NCI-H446 treated with DMSO at 0.1 percent for 48 hours (cell line): ENCODE results near the gene TIMM44.
"Not testable (repeated sequence)": the region's sequence is repeated elsewhere in the genome, so short reads cannot be mapped to it uniquely, and the experiment has no call there.

Source experiments
- DNase-seq: peaks from one replicate; lab custom pipeline; 2025; lab: John Stamatoyannopoulos, UW

TIMM44 gene

GRCh38 chr19:7925171-7925851 is 18.2 kb downstream of the TIMM44 start:
- DNase-seq, result peak; percentile 45

DNA sequence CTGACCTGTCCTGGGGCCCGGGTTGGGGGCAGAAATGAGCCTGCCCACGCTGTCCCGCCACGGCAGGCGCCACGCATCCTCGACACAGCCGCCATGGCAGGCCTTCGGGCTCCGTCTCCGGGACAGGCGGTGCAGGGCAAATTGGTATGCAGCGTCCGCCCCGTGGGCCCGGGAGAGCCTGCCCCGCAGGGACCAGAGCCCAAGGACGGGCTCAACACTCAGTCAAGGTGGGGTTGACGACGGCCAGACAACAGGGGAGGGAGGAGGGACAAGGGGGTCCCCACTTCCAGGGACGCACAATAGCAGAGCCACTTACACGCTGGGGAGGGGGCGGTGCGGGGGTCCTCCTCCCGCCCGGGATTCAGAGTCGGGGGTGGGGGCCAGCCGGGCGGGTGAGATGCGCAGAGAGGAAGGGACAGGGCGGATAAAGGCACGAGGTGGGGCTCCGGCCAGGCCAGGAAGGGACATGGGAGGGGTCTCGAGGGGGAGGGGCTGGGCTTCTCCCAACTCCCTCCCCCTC is 18.8 kb downstream of the TIMM44 start:
- DNase-seq, result no peak

GRCh38 chr19:7924241-7924640 is 19.2 kb downstream of the TIMM44 start:
- no peak for DNase-seq

- DNase-seq, result no peak
Observed at GRCh38 chr19:7923295-7924191, 19.9 kb downstream of the TIMM44 start.

GRCh38 chr19:7922836-7923195 is 20.6 kb downstream of the TIMM44 start:
- no peak for DNase-seq

DNA sequence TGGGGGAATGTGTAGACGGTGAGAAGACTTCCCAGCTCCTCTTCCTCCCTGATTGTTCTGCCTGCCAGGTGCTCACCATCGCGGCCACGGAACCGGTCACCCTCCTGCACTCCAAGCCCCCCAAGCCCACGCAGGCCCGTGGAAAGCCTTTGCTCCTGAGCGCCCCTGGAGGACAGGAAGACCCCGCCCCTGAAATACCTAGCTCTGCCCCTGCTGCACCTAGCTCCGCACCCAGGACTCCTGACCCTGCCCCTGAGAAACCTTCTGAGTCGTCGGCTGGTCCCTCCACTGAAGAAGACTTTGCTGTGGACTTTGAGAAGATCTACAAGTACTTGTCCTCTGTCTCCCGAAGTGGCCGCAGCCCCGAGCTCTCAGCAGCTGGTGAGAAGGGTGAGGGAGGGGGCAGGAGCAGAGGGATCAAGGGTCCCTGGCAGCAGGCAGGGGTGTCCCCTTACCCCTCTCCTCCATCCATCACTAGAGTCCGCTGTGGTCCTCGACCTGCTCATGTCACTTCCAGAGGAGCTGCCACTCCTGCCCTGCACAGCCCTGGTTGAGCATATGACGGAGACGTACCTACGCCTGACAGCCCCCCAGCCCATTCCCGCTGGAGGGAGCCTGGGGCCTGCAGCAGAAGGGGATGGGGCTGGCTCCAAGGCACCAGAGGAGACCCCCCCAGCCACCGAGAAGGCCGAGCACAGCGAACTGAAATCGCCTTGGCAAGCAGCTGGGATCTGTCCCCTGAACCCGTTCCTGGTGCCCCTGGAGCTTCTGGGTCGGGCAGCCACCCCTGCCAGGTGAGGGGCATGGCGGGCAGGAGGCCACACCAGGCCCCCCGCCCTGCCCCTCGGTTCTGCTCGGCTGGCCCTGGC is 21.3 kb downstream of the TIMM44 start:
- DNase-seq, result no peak

DNA sequence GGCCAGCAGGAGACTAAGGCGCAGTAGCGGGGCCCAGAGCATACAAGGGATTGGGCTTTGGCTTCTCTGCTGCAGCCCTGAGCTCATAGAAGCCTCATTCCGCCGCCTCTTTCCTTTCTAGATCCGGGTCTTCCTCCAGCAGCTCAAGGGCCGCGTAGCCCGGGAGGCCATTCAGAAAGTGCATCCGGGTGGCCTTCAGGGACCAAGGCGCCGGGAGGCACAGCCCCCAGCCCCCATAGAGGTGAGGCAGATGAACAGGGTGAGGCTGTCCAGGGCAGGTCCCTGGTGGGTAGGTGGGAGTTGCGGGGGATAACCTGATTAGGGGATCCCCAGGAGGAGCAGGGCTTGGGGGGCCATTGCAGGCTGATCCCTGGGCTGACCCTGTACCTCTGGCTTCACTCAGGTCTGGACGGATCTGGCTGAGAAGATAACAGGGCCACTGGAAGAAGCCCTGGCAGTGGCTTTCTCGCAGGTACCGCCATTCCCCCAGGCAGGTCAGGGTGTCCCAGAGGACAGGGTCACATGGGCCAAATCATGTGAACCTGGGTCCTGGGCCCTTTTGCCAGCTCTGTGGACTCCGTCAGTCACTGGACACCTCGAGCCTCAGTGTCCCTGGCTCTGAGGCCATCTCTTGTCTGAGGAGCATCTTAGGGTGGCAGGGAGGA is 22.0 kb downstream of the TIMM44 start:
- no peak for DNase-seq

DNA sequence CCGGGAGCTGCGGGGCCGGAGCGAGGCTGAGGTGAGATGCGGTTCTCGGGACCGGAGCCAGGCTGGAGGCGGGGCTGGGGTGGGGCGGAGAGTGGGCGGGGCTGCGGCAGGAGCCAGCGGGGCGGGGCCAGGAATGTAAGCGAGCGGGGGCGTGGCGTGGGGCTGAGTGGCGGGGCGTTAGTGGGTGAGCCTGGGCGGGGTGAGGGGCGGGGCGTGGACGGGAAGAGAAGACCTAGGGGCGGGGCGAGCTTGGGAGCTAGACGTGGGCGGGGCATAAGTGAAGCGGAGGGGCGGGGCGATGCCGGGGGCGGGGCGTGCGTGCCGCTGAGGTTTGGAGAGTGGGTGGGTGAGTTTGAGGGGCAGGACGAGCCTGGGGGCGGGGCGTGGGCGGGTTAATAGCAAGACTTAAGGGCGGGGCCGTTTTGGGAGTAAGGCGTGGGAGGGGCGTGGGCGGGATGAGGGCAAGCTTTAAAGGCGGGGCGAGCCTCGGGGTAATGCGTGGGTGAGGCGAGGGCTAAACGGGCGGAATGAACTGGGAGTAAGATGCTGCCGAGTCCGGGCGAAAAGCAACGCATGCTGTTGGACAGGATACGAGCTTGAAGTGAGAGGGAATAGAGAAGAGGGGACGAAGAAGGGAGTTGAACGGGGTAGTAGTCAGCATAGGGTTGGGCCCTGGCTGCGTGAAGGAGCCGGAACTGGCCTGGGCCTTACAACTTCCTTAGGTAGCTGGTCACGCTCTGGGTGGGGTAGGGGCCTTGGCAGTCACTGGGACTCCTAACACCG is 22.8 kb downstream of the TIMM44 start:
- DNase-seq, result peak; percentile 94

- DNase-seq, result peak; percentile 90
Observed at GRCh38 chr19:7919610-7920518, 23.6 kb downstream of the TIMM44 start, which contains the start of gene SNAPC2. SNAPC2 (plus strand) TSS chr19:7920338; CDS start chr19:7920367, 29 bp downstream.

- DNase-seq, result no peak
Observed at GRCh38 chr19:7918615-7919421, 24.6 kb downstream of the TIMM44 start.

- DNase-seq, result not testable (repeated sequence)
Observed at GRCh38 chr19:7918062-7918614, 25.3 kb downstream of the TIMM44 start.

GRCh38 chr19:7917267-7918061 is 26.0 kb downstream of the TIMM44 start:
- DNase-seq, result no peak

DNA sequence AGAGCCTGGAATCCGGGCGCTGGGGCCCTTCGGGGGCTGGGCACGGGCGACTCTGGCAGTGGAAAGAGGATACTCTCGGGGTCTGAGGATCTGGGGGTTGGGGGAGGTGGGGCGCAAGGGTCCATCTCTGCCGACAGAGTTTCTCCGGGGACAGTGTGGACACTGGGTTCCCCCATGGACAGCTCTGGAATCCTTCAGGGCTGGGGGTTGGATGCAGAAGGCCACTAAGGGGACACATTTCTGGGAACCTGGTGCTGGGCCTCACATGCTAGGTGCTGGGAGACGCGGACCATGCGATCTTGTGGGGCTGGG is 26.6 kb downstream of the TIMM44 start:
- no peak for DNase-seq

DNA sequence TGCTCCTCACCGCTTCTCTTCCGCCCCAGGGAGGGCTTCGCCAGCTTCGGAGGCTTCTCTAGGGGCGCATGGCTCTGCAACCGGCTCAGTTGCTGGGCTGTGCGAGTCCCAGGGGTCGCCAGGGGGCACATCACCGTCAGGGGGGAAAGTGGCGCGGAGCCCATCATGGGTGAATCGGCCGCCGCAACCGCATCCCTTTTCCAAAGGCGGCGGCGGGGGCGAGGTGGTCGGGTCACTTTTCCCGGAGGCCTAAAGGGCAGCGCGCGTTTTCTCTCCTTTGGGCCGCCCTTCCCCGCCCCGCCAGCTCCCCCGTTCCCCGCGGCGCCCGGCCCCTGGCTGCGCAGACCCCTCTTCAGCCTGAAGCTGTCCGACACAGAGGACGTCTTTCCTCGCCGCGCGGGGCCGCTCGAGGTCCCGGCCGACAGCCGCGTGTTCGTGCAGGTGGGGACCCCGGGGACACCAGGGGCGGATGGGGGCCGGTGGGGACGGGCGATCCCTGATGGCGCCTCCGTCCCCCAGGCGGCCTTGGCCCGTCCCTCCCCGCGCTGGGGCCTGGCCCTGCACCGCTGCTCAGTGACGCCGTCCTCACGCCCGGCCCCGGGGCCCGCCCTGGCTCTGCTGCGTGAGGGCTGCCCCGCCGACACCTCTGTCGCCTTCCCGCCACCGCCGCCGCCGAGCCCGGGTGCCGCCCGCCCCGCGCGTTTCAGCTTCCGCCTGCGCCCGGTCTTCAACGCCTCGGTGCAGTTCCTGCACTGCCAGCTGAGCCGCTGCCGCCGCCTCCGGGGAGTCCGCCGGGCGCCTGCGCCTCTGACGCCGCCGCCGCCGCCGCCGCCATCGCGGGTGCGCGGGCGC is 27.1 kb downstream of the TIMM44 start:
- DNase-seq, result no peak

GRCh38 chr19:7915250-7916102 is 28.0 kb downstream of the TIMM44 start:
- no peak for DNase-seq

GRCh38 chr19:7914598-7915045 is 28.8 kb downstream of the TIMM44 start, which contains the start of gene TGFBR3L:
TGFBR3L (plus strand) TSS chr19:7914830.
- DNase-seq, result no peak
